GM19351 (cell line): ENCODE data around the gene DNAH5.

Experiments
- ATAC-seq: cut with Tn5 transposase; IDR thresholded peaks from one replicate; pipeline ENCODE4 v1.9.1; 2021; ENCODE audit warnings: mild to moderate bottlenecking, moderate library complexity; ENCODE audit not compliant: unreplicated experiment

DNAH5 gene

DNA sequence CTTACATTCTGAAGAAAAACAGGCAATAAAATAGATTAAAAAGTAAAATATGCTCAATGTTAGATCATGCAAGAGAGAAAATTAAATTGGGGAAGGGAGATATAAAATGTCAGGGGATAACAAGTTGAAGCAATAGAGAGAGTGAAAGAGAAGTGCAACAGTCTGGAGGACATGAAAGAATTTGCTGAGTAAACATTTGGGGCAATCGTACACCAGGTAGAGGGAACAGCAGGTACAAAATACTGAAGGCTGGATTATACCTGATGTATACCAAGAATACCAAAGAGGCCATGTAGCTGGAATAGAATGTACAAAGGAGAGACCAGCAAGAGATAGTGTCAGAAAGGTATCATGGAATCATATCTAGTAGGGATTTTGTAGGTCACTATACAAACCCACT, 300.8 kb downstream of the DNAH5 start:
- ATAC-seq, result no peak

DNA sequence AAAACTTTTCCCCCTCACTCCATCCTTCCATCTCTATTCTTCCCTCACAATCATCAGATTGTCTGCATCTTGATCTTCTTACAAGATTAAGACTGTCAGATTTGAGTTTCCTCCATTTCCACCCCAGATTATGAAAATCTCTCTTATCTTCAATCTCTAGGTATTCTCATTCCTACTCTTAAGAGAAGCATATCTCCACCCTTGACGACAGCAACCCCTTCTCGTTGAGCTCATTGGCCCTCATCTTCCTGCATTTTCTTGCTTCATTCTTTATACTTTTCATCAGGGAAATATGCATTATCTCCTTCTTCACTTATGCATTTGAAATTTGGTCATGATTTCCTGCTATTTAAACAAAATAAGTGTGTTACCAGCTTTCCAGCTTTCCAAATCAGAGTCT, 301.3 kb downstream of the DNAH5 start:
- no peak for ATAC-seq
